Keratinocyte (primary cell): ENCODE results near the gene NDUFB8. TPM values are rescaled to one million over a fixed set of nuclear protein-coding genes. Genes with fewer than 3 reads are reported as not detected.

Experiments used
- DNase-seq: peaks from one replicate; pipeline ENCODE4 v3.0.0-alpha.2; 2011; ENCODE audit warnings: low read depth, missing footprints, low spot score
- FAIRE-seq: peaks from 2 replicates; lab custom pipeline; 2011; peaks lifted over from hg19 to GRCh38; lab: Jason Lieb, UNC
- H2AFZ ChIP-seq: 2 replicates; pipeline ENCODE4 v1.6.0; 2012; ENCODE audit warnings: low read length, control low read depth, inconsistent platforms; ENCODE audit not compliant: control insufficient read depth
- H3K27ac ChIP-seq: 2 replicates; pipeline ENCODE4 v1.5.1; 2011; ENCODE audit warnings: low read length; ENCODE audit not compliant: control insufficient read depth, insufficient read depth
- H3K27me3 ChIP-seq: 3 replicates; pipeline ENCODE4 v1.6.0; 2011; ENCODE audit warnings: low read length; ENCODE audit not compliant: control insufficient read depth, insufficient read depth; ENCODE audit errors: extremely low read depth
- H3K36me3 ChIP-seq, 2 experiments: 2 replicates in 1 of 2; 3 replicates in 1 of 2; pipeline ENCODE4 v1.5.1; 2011; ENCODE audit warnings: low read length in 2 of 2, mild to moderate bottlenecking in 1 of 2; ENCODE audit not compliant: control insufficient read depth in 2 of 2, insufficient read depth in 2 of 2; ENCODE audit errors: extremely low read depth in 1 of 2
- H3K4me1 ChIP-seq: 3 replicates; pipeline ENCODE4 v1.5.1; 2011; ENCODE audit warnings: low read length; ENCODE audit not compliant: control insufficient read depth, insufficient read depth; ENCODE audit errors: extremely low read depth
- H3K4me2 ChIP-seq: 3 replicates; pipeline ENCODE4 v1.6.0; 2011; ENCODE audit warnings: low read depth, low read length; ENCODE audit not compliant: control insufficient read depth, insufficient read depth; ENCODE audit errors: extremely low read depth
- H3K4me3 ChIP-seq, 3 experiments: fragments of 200-600 bp in 1 of 3; sonication (generic) in 1 of 3; 2 replicates in 2 of 3; 3 replicates in 1 of 3; pipeline ENCODE4 v1.5.1; 2011 to 2016; ENCODE audit warnings: low read length in 3 of 3, mild to moderate bottlenecking in 3 of 3, control low read depth in 2 of 3, inconsistent platforms in 1 of 3, low read depth in 1 of 3, mixed read lengths in 1 of 3, mixed run types in 1 of 3, moderate library complexity in 1 of 3; ENCODE audit not compliant: control insufficient read depth in 2 of 3, insufficient read depth in 2 of 3; ENCODE audit errors: extremely low read depth in 1 of 3
- H3K79me2 ChIP-seq: 2 replicates; pipeline ENCODE4 v1.6.0; 2012; ENCODE audit warnings: low read length; ENCODE audit not compliant: control insufficient read depth, insufficient read depth
- H3K9ac ChIP-seq: 3 replicates; pipeline ENCODE4 v1.6.0; 2011; ENCODE audit warnings: low read length; ENCODE audit not compliant: control insufficient read depth, insufficient read depth; ENCODE audit errors: extremely low read depth
- H3K9me1 ChIP-seq: 3 replicates; pipeline ENCODE4 v1.6.0; 2011; ENCODE audit warnings: low read length; ENCODE audit not compliant: control insufficient read depth, insufficient read depth; ENCODE audit errors: extremely low read depth
- H3K9me3 ChIP-seq: 2 replicates; pipeline ENCODE4 v1.5.1; 2012; ENCODE audit warnings: low read depth, low read length; ENCODE audit not compliant: control insufficient read depth
- H4K20me1 ChIP-seq: 3 replicates; pipeline ENCODE4 v1.6.0; 2011; ENCODE audit warnings: low read length; ENCODE audit not compliant: control insufficient read depth, insufficient read depth; ENCODE audit errors: extremely low read depth
- EZH2 ChIP-seq: IDR thresholded peaks from one replicate; pipeline ENCODE4 v1.6.1; 2012; ENCODE audit warnings: inconsistent platforms, mild to moderate bottlenecking, low read length, moderate library complexity
- dilution Hi-C: fragments of 300-500 bp; cut with MboI; formaldehyde crosslinking; loops from one replicate; pipeline ENCODE4 v1.7.0; 2020; ENCODE audit warnings: low sequenced_read_pairs; ENCODE audit not compliant: extremely low pct_ligation_motif_present
- polyA plus RNA-seq, 5 experiments: library from polyadenylated mRNA; depleted of rRNA in 3 of 5; stranded (reverse) in 3 of 5; stranded (forward) in 1 of 5; unstranded in 1 of 5; fragments of >200 nt; gene quantifications; 1 replicate in 1 of 5; 2 replicates in 3 of 5; 3 replicates in 1 of 5; pipeline versions ENCODE4 v1.2.1 to v1.2.3, GENCODE V29; 2011 to 2012; ENCODE audit warnings: missing spikeins in 2 of 5, low read depth in 1 of 5, low replicate concordance in 1 of 5
- TF ChIP-seq, protein P1 (sequence below), 3 experiments: IDR thresholded peaks in 1 of 3; conservative IDR thresholded peaks in 1 of 3; optimal IDR thresholded peaks in 1 of 3; 2 replicates in 2 of 3; 3 replicates in 1 of 3; pipeline versions ENCODE3 to v1.5.1; 2011; ENCODE audit warnings: low read length in 3 of 3, mild to moderate bottlenecking in 3 of 3, moderate library complexity in 2 of 3, control low read depth in 1 of 3, inconsistent platforms in 1 of 3; ENCODE audit not compliant: insufficient read depth in 2 of 3; ENCODE audit errors: extremely low read depth in 1 of 3

The NDUFB8 gene
- polyA plus RNA-seq, 1 donor (not counting 4 experiments of a cell fraction or from before 2014, with no cell fraction given): 178 TPM

DNA sequence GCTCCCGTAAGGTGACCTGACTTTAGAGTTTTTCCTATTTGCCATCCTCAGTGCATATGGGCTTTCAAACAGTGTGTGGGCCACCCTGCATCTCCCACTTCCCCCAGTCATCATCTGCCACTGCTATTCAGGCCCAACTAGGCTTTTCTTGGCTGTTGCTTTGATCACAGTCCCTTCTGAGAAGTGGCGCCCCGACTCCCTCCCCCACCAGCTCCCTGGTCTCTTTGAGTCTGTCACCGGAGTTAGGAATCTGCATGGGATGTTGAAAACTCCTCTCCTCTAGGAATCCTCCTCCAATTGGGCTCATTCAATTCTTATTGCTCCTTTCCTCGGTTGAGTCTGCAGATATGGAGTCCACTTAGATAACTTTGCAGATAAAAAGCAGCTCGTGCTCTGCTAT lies 38.2 kb upstream of the NDUFB8 start:
- no peaks in the 10 kb centered on the region for H4K20me1 ChIP-seq
- H3K79me2 ChIP-seq: no peaks in the 10 kb centered on the region
- dilution Hi-C loops: loop anchor here (25.0 kb wide), 1 partner anchor 319 kb away; no protein-coding TSS in a partner anchor
- FAIRE-seq (no peak), DNase-seq (no peak)
- H3K4me1 ChIP-seq: no peaks in the 10 kb centered on the region
- H3K4me2 ChIP-seq: no peak overlapping the region
- no peak overlapping the region for H3K4me3 ChIP-seq
- H3K27ac ChIP-seq: no peak overlapping the region
- H2AFZ ChIP-seq: no peak overlapping the region
- H3K36me3 ChIP-seq: no peaks in the 10 kb centered on the region
- H3K9ac ChIP-seq: no peak overlapping the region
- H3K9me1 ChIP-seq: no peaks in the 10 kb centered on the region
- H3K27me3 ChIP-seq: peaks cover 68% of the 10 kb centered on the region
- TF ChIP-seq EZH2: no peak
- TF ChIP-seq, protein P1, sequence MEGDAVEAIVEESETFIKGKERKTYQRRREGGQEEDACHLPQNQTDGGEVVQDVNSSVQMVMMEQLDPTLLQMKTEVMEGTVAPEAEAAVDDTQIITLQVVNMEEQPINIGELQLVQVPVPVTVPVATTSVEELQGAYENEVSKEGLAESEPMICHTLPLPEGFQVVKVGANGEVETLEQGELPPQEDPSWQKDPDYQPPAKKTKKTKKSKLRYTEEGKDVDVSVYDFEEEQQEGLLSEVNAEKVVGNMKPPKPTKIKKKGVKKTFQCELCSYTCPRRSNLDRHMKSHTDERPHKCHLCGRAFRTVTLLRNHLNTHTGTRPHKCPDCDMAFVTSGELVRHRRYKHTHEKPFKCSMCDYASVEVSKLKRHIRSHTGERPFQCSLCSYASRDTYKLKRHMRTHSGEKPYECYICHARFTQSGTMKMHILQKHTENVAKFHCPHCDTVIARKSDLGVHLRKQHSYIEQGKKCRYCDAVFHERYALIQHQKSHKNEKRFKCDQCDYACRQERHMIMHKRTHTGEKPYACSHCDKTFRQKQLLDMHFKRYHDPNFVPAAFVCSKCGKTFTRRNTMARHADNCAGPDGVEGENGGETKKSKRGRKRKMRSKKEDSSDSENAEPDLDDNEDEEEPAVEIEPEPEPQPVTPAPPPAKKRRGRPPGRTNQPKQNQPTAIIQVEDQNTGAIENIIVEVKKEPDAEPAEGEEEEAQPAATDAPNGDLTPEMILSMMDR (optimal IDR thresholded peaks at IDR 0.05 in 1 of 3, IDR thresholded peaks at IDR 0.05 in 1 of 3, conservative IDR thresholded peaks at IDR 0.05 in 1 of 3; ENCODE audit: extremely low read depth in 1 of 3, insufficient read depth in 2 of 3, low read length in 3 of 3): no peak
- no peaks in the 10 kb centered on the region for H3K9me3 ChIP-seq

DNA sequence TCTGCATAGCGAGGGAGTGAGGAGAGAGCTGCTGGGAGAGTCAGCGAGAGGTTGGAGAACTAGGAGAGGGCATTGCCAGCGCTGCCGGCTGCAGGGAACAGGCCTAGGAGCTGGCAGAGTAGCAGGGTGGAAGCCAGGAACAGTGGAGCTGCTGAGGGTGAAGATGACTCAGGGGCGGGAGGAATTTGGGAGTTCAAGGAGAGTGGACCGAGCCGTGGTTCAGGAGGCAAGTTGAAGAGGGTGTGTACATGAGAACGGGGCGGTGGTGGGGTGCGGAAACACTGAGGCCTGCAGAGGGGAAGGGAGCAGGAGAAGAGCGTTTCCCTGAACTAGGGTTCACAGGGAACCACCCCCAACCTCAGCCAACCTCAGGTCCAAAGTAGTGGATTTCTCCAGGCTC lies 37.6 kb upstream of the NDUFB8 start:
- FAIRE-seq (no peak), DNase-seq (no peak)
- no peaks in the 10 kb centered on the region for H3K9me1 ChIP-seq
- H3K9me3 ChIP-seq: no peaks in the 10 kb centered on the region
- H4K20me1 ChIP-seq: no peaks in the 10 kb centered on the region
- no peaks in the 10 kb centered on the region for H3K79me2 ChIP-seq
- H3K4me3 ChIP-seq: no peak overlapping the region
- no peak overlapping the region for H3K4me2 ChIP-seq
- no peak overlapping the region for H3K27ac ChIP-seq
- H3K36me3 ChIP-seq: no peaks in the 10 kb centered on the region
- H2AFZ ChIP-seq: no peak overlapping the region
- no peaks in the 10 kb centered on the region for H3K4me1 ChIP-seq
- H3K9ac ChIP-seq: no peak overlapping the region
- TF ChIP-seq EZH2: no peak
- H3K27me3 ChIP-seq: peaks cover 74% of the 10 kb centered on the region
- dilution Hi-C loops: loop anchor here (25.0 kb wide), 1 partner anchor 320 kb away; no protein-coding TSS in a partner anchor

DNA sequence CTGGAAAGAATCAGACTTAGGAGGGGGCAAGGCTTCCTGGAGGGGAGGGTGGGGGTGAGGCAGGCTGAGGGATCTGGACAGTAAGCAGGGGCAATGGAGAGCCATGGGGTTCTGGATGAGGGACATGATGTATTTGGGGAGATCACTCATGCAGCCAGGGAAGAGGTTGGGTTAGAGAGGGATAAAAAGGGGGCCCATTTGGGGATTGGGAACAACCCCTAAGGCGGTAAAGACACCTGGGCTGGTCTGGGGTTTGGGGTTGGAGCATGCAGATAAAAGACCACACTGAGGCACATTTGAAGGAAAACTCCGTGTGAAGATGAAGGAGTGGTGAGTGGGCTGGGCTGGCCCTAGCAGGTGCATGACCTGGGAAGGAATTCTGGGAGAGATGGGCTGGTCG lies 36.9 kb upstream of the NDUFB8 start:
- Histone ChIP-seq H3K79me2 (no peaks in the 10 kb centered on the region), H3K27me3 (peaks cover 81% of the 10 kb centered on the region), H3K36me3 (no peaks in the 10 kb centered on the region), H3K9me3 (no peaks in the 10 kb centered on the region), H3K9me1 (no peaks in the 10 kb centered on the region), H2AFZ (no peak overlapping the region), H3K4me1 (peaks cover 3% of the 10 kb centered on the region), H3K9ac (no peak overlapping the region), H3K27ac (no peak overlapping the region), H3K4me2 (no peak overlapping the region), H3K4me3 (no peak overlapping the region), H4K20me1 (no peaks in the 10 kb centered on the region)
- FAIRE-seq: no peak
- dilution Hi-C loops: loop anchor here (25.0 kb wide), 1 partner anchor 321 kb away; no protein-coding TSS in a partner anchor
- DNase-seq: no peak
- TF ChIP-seq, protein P1 (optimal IDR thresholded peaks at IDR 0.05 in 1 of 3, IDR thresholded peaks at IDR 0.05 in 1 of 3, conservative IDR thresholded peaks at IDR 0.05 in 1 of 3; ENCODE audit: extremely low read depth in 1 of 3, insufficient read depth in 2 of 3, low read length in 3 of 3): no peak
- no peak for TF ChIP-seq EZH2
